Smooth muscle cell of the coronary artery (primary cell): ENCODE data around the gene RFC3. TPM values are rescaled to one million over a fixed set of nuclear protein-coding genes. Genes with fewer than 3 reads are reported as not detected.

Experiments
- total RNA-seq: library from RNA; depleted of rRNA; stranded (reverse); fragments of >200 nt; gene quantifications from 2 replicates; pipeline ENCODE4 v1.2.3, GENCODE V29; 2014; ENCODE audit warnings: low replicate concordance

The RFC3 gene, protein sequence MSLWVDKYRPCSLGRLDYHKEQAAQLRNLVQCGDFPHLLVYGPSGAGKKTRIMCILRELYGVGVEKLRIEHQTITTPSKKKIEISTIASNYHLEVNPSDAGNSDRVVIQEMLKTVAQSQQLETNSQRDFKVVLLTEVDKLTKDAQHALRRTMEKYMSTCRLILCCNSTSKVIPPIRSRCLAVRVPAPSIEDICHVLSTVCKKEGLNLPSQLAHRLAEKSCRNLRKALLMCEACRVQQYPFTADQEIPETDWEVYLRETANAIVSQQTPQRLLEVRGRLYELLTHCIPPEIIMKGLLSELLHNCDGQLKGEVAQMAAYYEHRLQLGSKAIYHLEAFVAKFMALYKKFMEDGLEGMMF
- 1.1 and 4.4 TPM in 2 replicates for total RNA-seq

DNA sequence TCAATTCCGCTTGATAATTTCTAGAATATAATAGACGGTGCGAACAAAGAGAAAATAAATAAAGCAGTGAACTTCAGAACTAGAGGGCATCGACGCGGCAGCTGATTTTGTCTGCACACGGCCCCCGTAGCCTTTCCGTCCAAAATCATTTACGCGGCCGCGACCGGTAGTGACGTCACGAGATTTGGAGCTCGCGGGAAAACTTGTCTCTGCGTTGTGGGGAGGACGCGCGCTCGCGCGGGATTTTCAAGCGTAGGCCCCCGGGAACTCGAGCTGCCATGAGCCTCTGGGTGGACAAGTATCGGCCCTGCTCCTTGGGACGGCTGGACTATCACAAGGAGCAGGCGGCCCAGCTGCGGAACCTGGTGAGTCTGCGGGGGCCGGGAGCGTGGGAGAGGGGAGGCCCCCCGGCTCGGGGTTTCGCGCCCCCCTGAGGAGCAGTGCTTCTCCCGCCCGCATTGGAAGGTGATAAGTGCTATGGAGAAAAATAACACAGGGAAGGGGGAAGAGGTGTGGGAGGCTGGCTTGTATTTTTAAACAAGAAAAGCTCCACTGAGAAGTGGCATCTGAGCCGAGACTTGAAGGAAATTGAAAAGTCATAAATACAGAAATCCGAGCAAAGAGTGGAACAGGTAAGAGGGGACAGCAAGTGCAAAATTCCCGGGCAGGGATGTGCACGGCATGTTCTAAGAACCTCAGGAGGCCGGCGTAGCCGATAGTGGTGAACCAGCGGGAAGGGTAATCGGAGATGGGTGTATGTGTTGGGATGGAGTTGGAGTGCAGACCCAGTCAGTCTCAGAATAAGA, at the start of gene RFC3:
RFC3 (plus strand) TSS at position 249 of the 806 bp plus-strand sequence; CDS start at position 279, 30 bp downstream.

